HCT116 (cell line): Measurements from ENCODE around the gene TIMM44. TPM values are rescaled to one million over a fixed set of nuclear protein-coding genes. Genes with fewer than 3 reads are reported as not detected.

Experiments
- ATAC-seq: fragments of 200-7000 bp; cut with Tn5 transposase; 2 replicates; pipeline ENCODE4 v1.9.1; 2020; ENCODE audit warnings: mild to moderate bottlenecking, moderate library complexity
- BruUV-seq: library from RNA; stranded (reverse); fragments of 400-500 nt; replicated peaks from 2 replicates; lab custom pipeline; 2021; lab: Mats Ljungman, UMichigan
- CTCF ChIA-PET: fragments of 300-600 bp; sonication (Branson Sonifier 250); formaldehyde crosslinking; loops from one replicate; lab custom pipeline; 2021; ENCODE audit warnings: antibody characterized with exemption; lab: Charles Lee
- POLR2A ChIA-PET: fragments of 300-600, 350-600 bp; sonication (Branson Sonifier 250); formaldehyde crosslinking; loops from one replicate; lab custom pipeline; 2021; ENCODE audit warnings: antibody characterized with exemption; lab: Charles Lee
- RAD21 ChIA-PET, 2 experiments: fragments of 300-600 bp; sonication (Branson Sonifier 250); formaldehyde crosslinking; loops; one replicate each; lab custom pipeline; 2023; ENCODE audit warnings: low total read pairs in 2 of 2; ENCODE audit not compliant: uncharacterized antibody in 2 of 2, unreplicated experiment in 2 of 2, low non-redundant PET in 1 of 2; lab: Charles Lee
- DNase-seq: peaks from one replicate; pipeline ENCODE4 v3.0.0-alpha.2; 2010; ENCODE audit warnings: low read depth, low spot score
- H2AFZ ChIP-seq: fragments of 200-600 bp; shearing (Covaris generic), sonication (generic); 2 replicates; pipeline ENCODE4 v1.6.1; 2017; ENCODE audit warnings: low read depth, mixed run types, mixed read lengths, antibody characterized with exemption, low read length; ENCODE audit not compliant: poor library complexity, severe bottlenecking
- H3K27ac ChIP-seq: 2 replicates; pipeline ENCODE4 v1.5.1; 2012; ENCODE audit warnings: low read depth, low read length
- H3K27me3 ChIP-seq: fragments of 200-600 bp; sonication (generic); 2 replicates; pipeline ENCODE4 v1.6.1; 2016; ENCODE audit warnings: mixed run types, low read length, mixed read lengths; ENCODE audit not compliant: insufficient read depth
- H3K36me3 ChIP-seq, 2 experiments: fragments of 200-500 bp in 1 of 2; fragments of 200-600 bp in 1 of 2; sonication (Bioruptor generic) in 1 of 2; sonication (generic) in 1 of 2; 2 replicates each; pipeline versions ENCODE4 v1.5.1 to v1.6.1; 2014 to 2016; ENCODE audit warnings: low read length in 2 of 2, inconsistent platforms in 1 of 2, mixed read lengths in 1 of 2, mixed run types in 1 of 2; ENCODE audit not compliant: insufficient read depth in 2 of 2, control insufficient read depth in 1 of 2
- H3K4me1 ChIP-seq, 2 experiments: fragments of 200-600 bp in 1 of 2; sonication (generic) in 1 of 2; 2 replicates each; pipeline versions ENCODE4 v1.5.1 to v1.6.1; 2012 to 2017; ENCODE audit warnings: low read length in 2 of 2, inconsistent platforms in 1 of 2, mild to moderate bottlenecking in 1 of 2, mixed read lengths in 1 of 2, mixed run types in 1 of 2, moderate library complexity in 1 of 2; ENCODE audit not compliant: insufficient read depth in 2 of 2, control insufficient read depth in 1 of 2
- H3K4me2 ChIP-seq: fragments of 200-600 bp; sonication (generic); 2 replicates; pipeline ENCODE4 v1.6.1; 2017; ENCODE audit warnings: mixed run types, low read length, mixed read lengths
- H3K4me3 ChIP-seq, 2 experiments: fragments of 200-600 bp in 1 of 2; sonication (generic) in 1 of 2; replicated peaks in 1 of 2; 2 replicates each; pipeline ENCODE4 v1.5.1; 2011 to 2016; ENCODE audit warnings: low read length in 2 of 2, control low read depth in 1 of 2, low read depth in 1 of 2, mild to moderate bottlenecking in 1 of 2, mixed read lengths in 1 of 2, mixed run types in 1 of 2
- H3K79me2 ChIP-seq: fragments of 200-600 bp; sonication (generic); 2 replicates; pipeline ENCODE4 v1.6.1; 2017; ENCODE audit warnings: mild to moderate bottlenecking, mixed run types, low read length, moderate library complexity, mixed read lengths; ENCODE audit not compliant: insufficient read depth
- H3K9ac ChIP-seq: fragments of 200-600 bp; sonication (generic); 2 replicates; pipeline ENCODE4 v1.6.1; 2016; ENCODE audit warnings: low read length, mixed read lengths
- H3K9me2 ChIP-seq: fragments of 200-600 bp; sonication (generic), shearing (Covaris generic); 2 replicates; pipeline ENCODE4 v1.6.1; 2017; ENCODE audit warnings: mixed run types, mild to moderate bottlenecking, moderate library complexity; ENCODE audit not compliant: insufficient read depth
- H3K9me3 ChIP-seq, 2 experiments: fragments of 200-500 bp in 1 of 2; fragments of 200-600 bp in 1 of 2; sonication (Bioruptor generic) in 1 of 2; sonication (generic) in 1 of 2; 2 replicates each; pipeline ENCODE4 v1.6.1; 2014 to 2017; ENCODE audit warnings: low read length in 2 of 2, mixed read lengths in 2 of 2, inconsistent platforms in 1 of 2, low read depth in 1 of 2, mild to moderate bottlenecking in 1 of 2, mixed run types in 1 of 2, moderate library complexity in 1 of 2; ENCODE audit not compliant: control insufficient read depth in 1 of 2, insufficient read depth in 1 of 2
- H4K20me1 ChIP-seq: fragments of 200-600 bp; sonication (generic), shearing (Covaris generic); 2 replicates; pipeline ENCODE4 v1.6.1; 2017; ENCODE audit warnings: mixed run types, mild to moderate bottlenecking, moderate library complexity; ENCODE audit not compliant: insufficient read depth
- EGR1 ChIP-seq: IDR thresholded peaks from 2 replicates; pipeline ENCODE4 v1.6.1; 2012; ENCODE audit warnings: low read depth
- MAX ChIP-seq: IDR thresholded peaks from 2 replicates; pipeline ENCODE4 v1.6.1; 2012
- POLR2AphosphoS5 ChIP-seq: IDR thresholded peaks from 2 replicates; pipeline ENCODE4 v1.6.1; 2011; ENCODE audit warnings: mild to moderate bottlenecking, low read depth, low read length, moderate library complexity
- ZBTB33 ChIP-seq: IDR thresholded peaks from 2 replicates; pipeline ENCODE4 v1.6.1; 2011; ENCODE audit warnings: mild to moderate bottlenecking, low read length, moderate library complexity; ENCODE audit not compliant: insufficient replicate concordance; ENCODE audit errors: extremely low read depth
- intact Hi-C: fragments of 100-400 bp; cut with micrococcal nuclease; formaldehyde crosslinking; loops from 2 replicates; pipeline ENCODE4 v1.10.0; 2022
- total RNA-seq: library from RNA; stranded (reverse); gene quantifications from one replicate; pipeline ENCODE4 v1.2.1, GENCODE V29; 2021; ENCODE audit not compliant: unreplicated experiment
- TF ChIP-seq, protein P1 (sequence below), 3 experiments: fragments of 200-600 bp in 1 of 3; sonication (generic) in 1 of 3; IDR thresholded peaks in 2 of 3; conservative IDR thresholded peaks in 1 of 3; 2 replicates each; pipeline ENCODE4 v1.5.1; 2012 to 2017; ENCODE audit warnings: low read depth in 2 of 3, low read length in 2 of 3, antibody characterized with exemption in 1 of 3, borderline replicate concordance in 1 of 3, control low read depth in 1 of 3, mild to moderate bottlenecking in 1 of 3, mixed read lengths in 1 of 3, mixed run types in 1 of 3, moderate library complexity in 1 of 3; ENCODE audit not compliant: insufficient read depth in 1 of 3

TIMM44 gene
- total RNA-seq, 1 experiment from 2014 or later = 136 TPM

- no peak for TF ChIP-seq ZBTB33
These were observed 22.0 kb downstream of the TIMM44 start (continued) for GRCh38 chr19:7921302-7921966.

GRCh38 chr19:7920519-7921301, 22.8 kb downstream of the TIMM44 start:
- ChIA-PET POLR2A (interaction anchor here (0.6 to 2.7 kb wide), 17 partner anchors 9 to 1410 kb away, joined by 3 to 33 read pairs (median 6); partner anchors contain the start of genes LRRC8E, MAP2K7 and TIMM44), RAD21 (interaction anchor here (0.6 to 2.0 kb wide), 9 partner anchors 8 to 579 kb away, joined by 3 to 9 read pairs (median 6); partner anchors contain the start of gene TIMM44 (in 1 of the 2)), CTCF (interaction anchor here (0.6 to 5.2 kb wide), 16 partner anchors 9 to 567 kb away, joined by 3 to 41 read pairs (median 4); partner anchors contain the start of genes MAP2K7, TIMM44 and TRAPPC5)
- H3K9me2 ChIP-seq = no peaks in the 10 kb centered on the region
- H3K79me2 ChIP-seq = peaks cover 10% of the 10 kb centered on the region; the same call in 1 of the 2 replicates
- H3K27ac ChIP-seq = peak overlapping the region; percentile 89
- no peaks in the 10 kb centered on the region for H3K27me3 ChIP-seq
- intact Hi-C loops = loop anchor here (1.0 to 5.0 kb wide), 2 partner anchors 50 to 68 kb away; no protein-coding TSS in a partner anchor
- H3K36me3 ChIP-seq = peaks cover 0 to 12% of the 10 kb centered on the region in 2 experiments; a peak in 3 of 4 replicates
- no peaks in the 10 kb centered on the region for H3K9me3 ChIP-seq
- H3K9ac ChIP-seq = peak overlapping the region; percentile 89
- peak; percentile 42 for ATAC-seq
- H2AFZ ChIP-seq = no peak overlapping the region
- peak overlapping the region; percentile 66 to 74 for H3K4me3 ChIP-seq
- H3K4me1 ChIP-seq = peaks cover 21 to 64% of the 10 kb centered on the region in 2 experiments; a peak in 3 of 4 replicates
- TSS peak; percentile 34 for BruUV-seq
- peak; percentile 14; the same call in 1 of the 2 replicates for TF ChIP-seq MAX
- TF ChIP-seq, protein P1, sequence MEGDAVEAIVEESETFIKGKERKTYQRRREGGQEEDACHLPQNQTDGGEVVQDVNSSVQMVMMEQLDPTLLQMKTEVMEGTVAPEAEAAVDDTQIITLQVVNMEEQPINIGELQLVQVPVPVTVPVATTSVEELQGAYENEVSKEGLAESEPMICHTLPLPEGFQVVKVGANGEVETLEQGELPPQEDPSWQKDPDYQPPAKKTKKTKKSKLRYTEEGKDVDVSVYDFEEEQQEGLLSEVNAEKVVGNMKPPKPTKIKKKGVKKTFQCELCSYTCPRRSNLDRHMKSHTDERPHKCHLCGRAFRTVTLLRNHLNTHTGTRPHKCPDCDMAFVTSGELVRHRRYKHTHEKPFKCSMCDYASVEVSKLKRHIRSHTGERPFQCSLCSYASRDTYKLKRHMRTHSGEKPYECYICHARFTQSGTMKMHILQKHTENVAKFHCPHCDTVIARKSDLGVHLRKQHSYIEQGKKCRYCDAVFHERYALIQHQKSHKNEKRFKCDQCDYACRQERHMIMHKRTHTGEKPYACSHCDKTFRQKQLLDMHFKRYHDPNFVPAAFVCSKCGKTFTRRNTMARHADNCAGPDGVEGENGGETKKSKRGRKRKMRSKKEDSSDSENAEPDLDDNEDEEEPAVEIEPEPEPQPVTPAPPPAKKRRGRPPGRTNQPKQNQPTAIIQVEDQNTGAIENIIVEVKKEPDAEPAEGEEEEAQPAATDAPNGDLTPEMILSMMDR (IDR thresholded peaks at IDR 0.05 in 2 of 3, conservative IDR thresholded peaks at IDR 0.05 in 1 of 3; ENCODE audit: borderline replicate concordance in 1 of 3, insufficient read depth in 1 of 3, low read depth in 2 of 3, low read length in 2 of 3) = no peak
- TF ChIP-seq POLR2AphosphoS5 = peak; percentile 34
- no peak for TF ChIP-seq ZBTB33
- peak; percentile 98 for TF ChIP-seq EGR1
- peak; percentile 89 for DNase-seq
- H4K20me1 ChIP-seq = no peaks in the 10 kb centered on the region
- H3K4me2 ChIP-seq = peak overlapping the region; percentile 91
